GM18499 (cell line): ENCODE data around the gene GMDS.

ENCODE experiments used
- ATAC-seq: cut with Tn5 transposase; IDR thresholded peaks from one replicate; pipeline ENCODE4 v1.9.1; 2021; ENCODE audit warnings: moderate number of reproducible peaks; ENCODE audit not compliant: insufficient read depth, unreplicated experiment

GMDS gene

GRCh38 chr6:1796706-1797529, 448.5 kb downstream of the GMDS start:
- ATAC-seq: no peak

GRCh38 chr6:1795910-1796309, 449.5 kb downstream of the GMDS start:
- no peak for ATAC-seq

GRCh38 chr6:1792989-1793388, 452.4 kb downstream of the GMDS start:
- no peak for ATAC-seq

- no peak for ATAC-seq
These were observed 454.7 kb downstream of the GMDS start for GRCh38 chr6:1790684-1791083.

GRCh38 chr6:1789092-1789491, 456.3 kb downstream of the GMDS start:
- no peak for ATAC-seq

DNA sequence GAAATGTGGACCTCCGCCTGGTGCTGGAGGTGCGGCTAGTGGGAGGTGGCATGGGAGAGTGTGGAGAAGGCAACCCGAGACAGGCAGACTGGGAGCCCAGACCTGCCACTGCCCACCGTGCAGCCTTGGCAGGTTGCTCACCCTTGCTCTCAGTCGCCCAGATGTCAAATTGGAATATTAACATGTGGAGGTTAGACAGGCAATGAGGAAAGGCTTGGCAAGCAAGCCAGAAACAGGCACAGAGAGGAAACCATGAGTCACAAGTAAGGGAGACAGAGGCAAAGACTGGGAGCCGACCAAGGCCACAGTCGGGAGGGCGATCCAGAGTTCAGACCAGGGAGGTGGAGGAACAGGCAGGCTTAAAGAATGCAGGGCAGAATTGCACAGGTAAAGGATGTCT, 457.5 kb downstream of the GMDS start:
- ATAC-seq: no peak

GRCh38 chr6:1786455-1787453, 458.7 kb downstream of the GMDS start:
- ATAC-seq: no peak

DNA sequence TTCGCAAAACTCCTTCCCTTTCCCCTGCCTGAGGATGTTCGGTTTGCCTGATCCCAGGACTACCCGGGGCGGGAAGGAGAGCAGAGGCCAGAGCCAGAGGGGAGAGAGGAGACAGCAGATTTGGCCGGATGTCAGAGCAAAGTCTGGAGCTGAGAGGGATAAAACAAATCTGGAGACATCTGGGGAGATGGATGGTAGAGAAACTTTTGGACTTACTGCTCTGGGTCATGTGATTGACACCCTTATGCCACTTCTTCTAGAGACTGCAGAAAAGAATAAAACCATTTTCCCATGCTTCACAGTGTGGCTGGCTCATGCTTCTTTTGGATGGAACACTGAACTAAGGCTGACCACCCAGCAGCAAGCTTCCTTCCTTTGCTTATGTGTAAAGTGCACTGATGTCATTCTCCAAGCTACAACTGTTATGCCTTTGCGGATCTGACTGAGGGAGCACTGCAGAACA, 461.0 kb downstream of the GMDS start:
- ATAC-seq: no peak

GRCh38 chr6:1781817-1782184, 463.6 kb downstream of the GMDS start:
- no peak for ATAC-seq

- no peak for ATAC-seq
These were observed 464.1 kb downstream of the GMDS start for GRCh38 chr6:1781152-1781816.

DNA sequence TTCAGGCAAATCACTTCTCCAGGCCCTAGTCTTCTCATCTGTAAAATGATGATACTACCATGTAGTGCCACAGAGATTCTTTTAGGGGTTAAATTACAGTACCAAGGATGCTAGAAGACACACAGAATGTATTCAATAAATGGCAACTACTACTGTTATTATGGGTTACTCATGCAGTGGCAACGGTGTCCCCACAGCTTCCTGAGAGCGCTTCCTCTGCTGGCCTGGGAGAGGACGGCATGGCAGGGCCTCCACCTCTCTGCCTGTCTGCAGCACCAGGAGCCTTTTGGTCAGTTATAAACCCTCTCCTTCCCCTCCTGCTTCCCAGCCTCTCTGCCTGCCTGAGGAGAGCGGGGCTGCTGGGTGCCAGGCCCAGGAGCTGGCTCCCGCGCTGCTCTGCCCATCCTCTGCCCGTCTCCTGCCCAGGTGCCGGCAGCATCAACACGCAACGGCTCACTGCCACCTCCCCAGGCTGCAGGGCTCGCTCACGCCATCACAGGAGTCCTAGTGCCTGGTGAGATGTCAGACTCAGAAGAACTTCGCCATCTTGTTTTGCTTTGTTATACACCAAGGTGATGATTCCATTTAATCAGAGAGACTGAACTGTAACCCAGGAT, 465.0 kb downstream of the GMDS start:
- ATAC-seq: no peak

DNA sequence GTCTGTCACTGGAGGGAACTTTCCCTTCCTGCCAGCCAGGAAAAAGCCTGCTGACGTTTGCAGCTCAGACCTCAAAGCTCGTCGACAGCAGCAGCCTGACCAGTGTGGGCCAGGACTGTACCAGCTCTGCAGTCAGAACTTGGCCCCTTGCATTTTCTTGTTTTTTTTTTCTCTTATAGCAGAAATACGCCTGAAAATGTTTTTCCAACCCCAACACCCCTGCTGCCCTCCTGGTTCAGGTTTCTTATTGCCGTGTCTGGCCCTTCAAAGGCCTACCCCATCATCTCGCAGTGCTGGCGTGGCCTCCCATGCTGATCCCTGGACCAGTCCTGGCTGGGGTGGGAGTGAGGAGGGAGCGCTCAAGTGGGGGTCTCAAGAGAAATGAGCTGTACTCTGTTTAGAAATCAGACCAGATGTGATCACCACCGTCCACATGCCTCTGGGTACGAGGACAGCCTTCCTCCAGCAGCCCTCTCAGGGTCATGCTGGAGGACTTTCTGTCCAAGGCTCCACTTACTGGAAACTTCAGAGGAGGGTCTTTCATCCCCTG, 466.6 kb downstream of the GMDS start:
- no peak for ATAC-seq

- no peak for ATAC-seq
These were observed 467.3 kb downstream of the GMDS start for GRCh38 chr6:1777921-1778685.

DNA sequence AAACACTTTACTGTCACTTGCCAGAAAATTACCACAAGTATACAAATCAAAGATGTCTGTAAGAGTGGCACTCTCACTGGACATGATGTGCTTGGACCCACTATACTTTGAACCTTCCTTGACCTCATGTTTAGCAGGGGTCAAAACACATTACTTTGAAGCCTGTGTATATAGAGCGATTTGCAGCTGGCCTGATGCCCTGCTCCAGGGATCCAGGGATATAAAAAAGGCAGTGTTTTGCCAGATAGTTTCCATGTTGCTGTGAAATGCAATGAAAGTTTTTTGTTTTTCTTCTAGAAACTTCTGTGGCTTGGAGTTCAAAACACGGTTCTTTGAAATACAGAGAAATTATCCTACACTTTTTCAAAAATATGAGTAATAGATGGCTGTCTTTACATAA, 470.0 kb downstream of the GMDS start:
- no peak for ATAC-seq

DNA sequence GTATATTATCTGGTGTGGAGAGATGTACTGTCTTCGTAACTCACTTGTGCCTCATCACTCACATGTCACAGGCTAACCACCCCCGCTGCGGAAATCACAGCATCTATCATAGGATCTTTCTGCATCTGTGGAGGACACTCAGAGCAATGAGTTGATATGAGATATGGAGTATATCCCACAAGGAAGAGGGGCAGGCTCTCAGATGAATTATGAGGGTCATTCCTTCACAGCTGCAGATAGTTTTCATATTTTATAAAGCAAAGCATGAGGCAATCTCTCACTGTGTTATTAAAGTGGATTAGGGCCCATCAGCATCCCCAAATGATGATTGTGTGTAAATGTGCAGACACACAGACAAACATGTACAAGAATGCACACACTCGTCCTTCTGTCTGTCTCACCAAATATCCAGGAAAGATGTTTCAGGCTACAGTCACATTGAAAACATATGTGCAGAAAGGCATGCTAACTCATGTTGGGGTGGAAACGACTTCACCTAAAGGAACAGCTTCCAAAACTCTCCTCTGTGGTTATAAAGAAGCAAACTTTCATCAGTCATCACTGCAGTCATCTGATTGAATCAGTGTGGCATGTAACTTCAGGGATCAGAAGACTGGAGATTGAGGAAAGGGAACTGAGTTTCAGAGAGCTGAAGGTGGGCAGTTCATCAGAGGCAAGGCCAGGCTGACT, 471.0 kb downstream of the GMDS start:
- ATAC-seq: no peak

- ATAC-seq: no peak
These were observed 471.7 kb downstream of the GMDS start for GRCh38 chr6:1773700-1774099.

DNA sequence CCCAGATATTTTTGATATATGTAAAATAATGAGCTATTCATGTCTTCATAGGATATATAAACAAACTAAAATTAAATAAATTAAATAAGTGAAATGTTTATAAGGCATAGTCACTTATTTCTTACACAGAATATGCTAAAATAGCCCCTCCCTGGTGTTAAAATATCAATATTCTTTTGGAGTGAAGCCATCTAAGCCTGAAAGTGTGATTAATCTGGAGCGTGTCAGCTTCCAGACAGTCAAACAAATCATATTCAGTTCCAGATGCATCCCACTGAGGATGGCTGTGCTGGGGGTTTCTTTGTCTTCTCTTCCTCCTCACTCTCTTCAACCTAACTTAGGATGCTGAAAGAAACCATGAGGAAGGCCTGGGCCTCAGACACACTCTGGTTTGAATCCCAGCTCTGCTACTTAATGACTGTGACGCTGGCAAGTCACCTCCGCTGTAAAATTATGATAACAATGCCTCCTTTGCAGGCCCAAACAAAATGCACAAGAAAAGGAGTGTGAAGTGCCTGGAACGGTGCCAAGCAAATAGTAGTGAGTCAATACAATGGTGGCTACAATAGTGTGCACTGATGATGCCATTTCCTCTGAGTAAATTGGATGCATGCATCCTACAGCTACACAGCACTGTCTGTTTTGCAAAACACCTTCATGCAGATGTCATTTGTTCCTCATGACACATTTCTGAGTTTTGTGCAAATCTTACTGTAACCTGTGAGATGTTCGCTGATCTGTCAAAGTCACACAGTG, 474.3 kb downstream of the GMDS start:
- no peak for ATAC-seq

- ATAC-seq: no peak
These were observed 475.0 kb downstream of the GMDS start for GRCh38 chr6:1770435-1770843.
